H1 (cell line): ENCODE data around the gene HLA-DPB1. TPM values are rescaled to one million over a fixed set of nuclear protein-coding genes. Genes with fewer than 3 reads are reported as not detected.

Experiments used
- CTCF ChIA-PET: fragments of 300-600 bp; sonication (Branson Sonifier 250); formaldehyde crosslinking; loops from one replicate; lab custom pipeline; 2021; ENCODE audit not compliant: partially characterized antibody; lab: Charles Lee
- POLR2A ChIA-PET: fragments of 300-600 bp; sonication (Branson Sonifier 250); formaldehyde crosslinking; loops from one replicate; lab custom pipeline; 2021; ENCODE audit warnings: inconsistent platforms; ENCODE audit not compliant: partially characterized antibody; lab: Charles Lee
- DNase-seq, 2 experiments: peaks; one replicate each; pipeline versions ENCODE4 v3.0.0 to v3.0.0-alpha.2; 2010 to 2022; ENCODE audit warnings: low spot score in 2 of 2, low read depth in 1 of 2, mixed read lengths in 1 of 2
- FAIRE-seq: peaks from 2 replicates; lab custom pipeline; 2011; peaks lifted over from hg19 to GRCh38; lab: Jason Lieb, UNC
- H2AFZ ChIP-seq: 2 replicates; pipeline ENCODE4 v1.8.1; 2012; ENCODE audit warnings: low read length, inconsistent platforms
- H2AK5ac ChIP-seq: 2 replicates; pipeline ENCODE4 v1.6.1; 2013; ENCODE audit warnings: low read depth, low read length
- H2BK120ac ChIP-seq: replicated peaks from 2 replicates; pipeline ENCODE3; 2013; ENCODE audit warnings: low read depth, low read length, inconsistent platforms
- H2BK12ac ChIP-seq: 2 replicates; pipeline ENCODE4 v1.6.1; 2013; ENCODE audit warnings: low read depth, low read length
- H2BK15ac ChIP-seq: 2 replicates; pipeline ENCODE4 v1.6.1; 2013; ENCODE audit warnings: low read length
- H2BK20ac ChIP-seq: 2 replicates; pipeline ENCODE4 v1.6.1; 2013; ENCODE audit warnings: low read length
- H2BK5ac ChIP-seq: 2 replicates; pipeline ENCODE4 v1.6.1; 2013; ENCODE audit warnings: low read depth, low read length
- H3K14ac ChIP-seq: 2 replicates; pipeline ENCODE4 v1.6.1; 2013; ENCODE audit warnings: inconsistent platforms; ENCODE audit not compliant: insufficient read length
- H3K18ac ChIP-seq: 2 replicates; pipeline ENCODE4 v1.6.1; 2013; ENCODE audit warnings: low read length; ENCODE audit errors: extremely low read depth
- H3K23ac ChIP-seq: 2 replicates; pipeline ENCODE4 v1.6.1; 2013; ENCODE audit warnings: inconsistent platforms; ENCODE audit not compliant: insufficient read length
- H3K23me2 ChIP-seq: 2 replicates; pipeline ENCODE4 v1.6.1; 2013; ENCODE audit warnings: low read depth, low read length
- H3K27ac ChIP-seq: 2 replicates; pipeline ENCODE4 v1.6.1; 2011; ENCODE audit warnings: low read depth, low read length, inconsistent platforms
- H3K27me3 ChIP-seq, 4 experiments: replicated peaks in 1 of 4; 1 replicate in 1 of 4; 2 replicates in 3 of 4; pipeline versions ENCODE4 v1.6.1 to v1.8.1; 2011 to 2013; ENCODE audit warnings: low read length in 3 of 4, mild to moderate bottlenecking in 3 of 4, inconsistent platforms in 2 of 4, mixed read lengths in 2 of 4, moderate library complexity in 1 of 4; ENCODE audit not compliant: control insufficient read depth in 3 of 4, insufficient read depth in 3 of 4; ENCODE audit errors: extremely low read depth in 1 of 4
- H3K36me3 ChIP-seq, 4 experiments: 2 replicates each; pipeline versions ENCODE4 v1.6.1 to v1.8.1; 2011 to 2013; ENCODE audit warnings: mild to moderate bottlenecking in 4 of 4, low read length in 3 of 4, moderate library complexity in 2 of 4, control low read depth in 1 of 4, inconsistent platforms in 1 of 4; ENCODE audit not compliant: insufficient read depth in 4 of 4, control insufficient read depth in 2 of 4
- H3K4ac ChIP-seq: replicated peaks from 2 replicates; pipeline ENCODE3; 2013; ENCODE audit warnings: low read length, low read depth, mixed read lengths, inconsistent platforms; ENCODE audit not compliant: insufficient read length
- H3K4me1 ChIP-seq, 4 experiments: replicated peaks in 1 of 4; 1 replicate in 1 of 4; 2 replicates in 3 of 4; pipeline versions ENCODE4 v1.6.1 to v1.8.1; 2011 to 2013; ENCODE audit warnings: low read length in 3 of 4, inconsistent platforms in 2 of 4, mixed read lengths in 1 of 4; ENCODE audit not compliant: insufficient read depth in 4 of 4, control insufficient read depth in 3 of 4
- H3K4me2 ChIP-seq, 2 experiments: 2 replicates each; pipeline versions ENCODE4 v1.6.1 to v1.8.1; 2011 to 2013; ENCODE audit warnings: low read depth in 2 of 2, low read length in 2 of 2, control low read depth in 1 of 2, inconsistent platforms in 1 of 2, mild to moderate bottlenecking in 1 of 2; ENCODE audit not compliant: insufficient read depth in 1 of 2
- H3K4me3 ChIP-seq, 4 experiments: fragments of 200-600, 300-600 bp in 1 of 4; sonication (generic), shearing (Covaris generic), sonication (Bioruptor Twin) in 1 of 4; 2 replicates each; pipeline versions ENCODE4 v1.5.1 to v1.8.1; 2011 to 2016; ENCODE audit warnings: low read length in 4 of 4, low read depth in 3 of 4, control low read depth in 2 of 4, inconsistent platforms in 2 of 4, mild to moderate bottlenecking in 2 of 4, mixed read lengths in 1 of 4, moderate library complexity in 1 of 4; ENCODE audit not compliant: insufficient read depth in 2 of 4; ENCODE audit errors: extremely low read depth in 1 of 4
- H3K56ac ChIP-seq: replicated peaks from 2 replicates; pipeline ENCODE3; 2013; ENCODE audit warnings: low read depth, mild to moderate bottlenecking, mixed read lengths, low read length, inconsistent platforms; ENCODE audit not compliant: insufficient read length
- H3K79me1 ChIP-seq: 2 replicates; pipeline ENCODE4 v1.6.1; 2013; ENCODE audit warnings: low read depth, low read length, control low read depth
- H3K79me2 ChIP-seq, 2 experiments: 2 replicates each; pipeline versions ENCODE4 v1.6.1 to v1.8.1; 2012 to 2013; ENCODE audit warnings: low read length in 2 of 2, mild to moderate bottlenecking in 2 of 2, inconsistent platforms in 1 of 2; ENCODE audit not compliant: insufficient read depth in 2 of 2, control insufficient read depth in 1 of 2
- H3K9ac ChIP-seq, 4 experiments: replicated peaks in 1 of 4; 1 replicate in 1 of 4; 2 replicates in 3 of 4; pipeline versions ENCODE4 v1.6.1 to v1.8.1; 2011 to 2013; ENCODE audit warnings: low read depth in 3 of 4, low read length in 3 of 4, control low read depth in 2 of 4, mild to moderate bottlenecking in 2 of 4, moderate library complexity in 2 of 4, inconsistent platforms in 1 of 4; ENCODE audit errors: extremely low read depth in 1 of 4
- H3K9me3 ChIP-seq, 2 experiments: 2 replicates each; pipeline versions ENCODE4 v1.6.1 to v1.8.1; 2012 to 2013; ENCODE audit warnings: mild to moderate bottlenecking in 2 of 2, moderate library complexity in 2 of 2, control low read depth in 1 of 2, inconsistent platforms in 1 of 2, low read depth in 1 of 2, low read length in 1 of 2, mixed read lengths in 1 of 2; ENCODE audit not compliant: insufficient read depth in 2 of 2
- H4K20me1 ChIP-seq, 2 experiments: replicated peaks in 1 of 2; 2 replicates each; pipeline versions ENCODE3 to v1.8.1; 2011 to 2013; ENCODE audit warnings: inconsistent platforms in 2 of 2, low read length in 2 of 2, mild to moderate bottlenecking in 1 of 2; ENCODE audit not compliant: insufficient read depth in 2 of 2, control insufficient read depth in 1 of 2
- H4K5ac ChIP-seq: 2 replicates; pipeline ENCODE4 v1.6.1; 2013; ENCODE audit warnings: low read length, low read depth, mixed read lengths, inconsistent platforms; ENCODE audit not compliant: insufficient read length
- H4K8ac ChIP-seq: 2 replicates; pipeline ENCODE4 v1.8.0; 2013; ENCODE audit warnings: mild to moderate bottlenecking, moderate library complexity, low read length, inconsistent platforms; ENCODE audit not compliant: insufficient read depth; ENCODE audit errors: extremely low read depth
- H4K91ac ChIP-seq: replicated peaks from 2 replicates; pipeline ENCODE3; 2013; ENCODE audit warnings: low read length, mixed read lengths, inconsistent platforms; ENCODE audit not compliant: insufficient read length
- EP300 ChIP-seq, 2 experiments: IDR thresholded peaks; 1 replicate in 1 of 2; 2 replicates in 1 of 2; pipeline ENCODE4 v1.6.1; 2011 to 2012; ENCODE audit warnings: low read depth in 2 of 2, low read length in 2 of 2, mild to moderate bottlenecking in 2 of 2, borderline replicate concordance in 1 of 2, inconsistent platforms in 1 of 2, moderate library complexity in 1 of 2
- GABPA ChIP-seq: IDR thresholded peaks from 2 replicates; pipeline ENCODE4 v1.6.1; 2011; ENCODE audit warnings: mild to moderate bottlenecking, low read length, moderate library complexity, borderline replicate concordance; ENCODE audit not compliant: insufficient read depth
- HDAC2 ChIP-seq, 2 experiments: fragments of 300-600 bp in 1 of 2; sonication (generic) in 1 of 2; IDR thresholded peaks; 2 replicates each; pipeline ENCODE4 v1.6.1; 2011 to 2012; ENCODE audit warnings: low read depth in 2 of 2, low read length in 2 of 2, mild to moderate bottlenecking in 2 of 2, moderate library complexity in 2 of 2, borderline replicate concordance in 1 of 2, inconsistent platforms in 1 of 2
- JUND ChIP-seq: IDR thresholded peaks from 2 replicates; pipeline ENCODE4 v1.6.1; 2011; ENCODE audit warnings: mild to moderate bottlenecking, improper control_type of control experiment, low read length
- SIRT6 ChIP-seq: IDR thresholded peaks from one replicate; pipeline ENCODE4 v1.7.1; 2012; ENCODE audit warnings: low read length, inconsistent platforms
- SRF ChIP-seq: IDR thresholded peaks from 2 replicates; pipeline ENCODE4 v1.6.1; 2011; ENCODE audit warnings: mild to moderate bottlenecking, low read depth, low read length, moderate library complexity
- TEAD4 ChIP-seq: IDR thresholded peaks from 2 replicates; pipeline ENCODE4 v1.6.1; 2012; ENCODE audit warnings: low read depth, low read length, inconsistent platforms, mixed read lengths
- ZNF274 ChIP-seq: IDR thresholded peaks from 2 replicates; pipeline ENCODE4 v1.7.0; 2012; ENCODE audit warnings: low read length, borderline replicate concordance; ENCODE audit errors: extremely low read depth
- WGBS, 2 experiments: shearing (Covaris generic) in 1 of 2; methylation state at CpG; one replicate each; pipeline versions ENCODE4 v1.1.6 to v1.1.7; 2013 to 2015; ENCODE audit warnings: low lambda C conversion rate in 2 of 2, mixed read lengths in 2 of 2, inconsistent platforms in 1 of 2, low coverage in 1 of 2, missing lambda C conversion rate in 1 of 2; ENCODE audit not compliant: insufficient replicate concordance in 2 of 2, insufficient coverage in 1 of 2, insufficient read length in 1 of 2; ENCODE audit errors: extremely low coverage in 1 of 2, missing lambda C conversion rate in 1 of 2; 5-methylcytosine and 5-hydroxymethylcytosine counted together
- polyA plus RNA-seq, 7 experiments: library from polyadenylated mRNA; depleted of rRNA in 3 of 7; stranded (reverse) in 5 of 7; unstranded in 2 of 7; fragments of >200 nt in 5 of 7; fragments of 200-250 nt in 2 of 7; gene quantifications; 1 replicate in 5 of 7; 2 replicates in 1 of 7; 4 replicates in 1 of 7; pipeline versions ENCODE4 v1.2.1 to v1.2.3, GENCODE V29; 2011 to 2013; ENCODE audit warnings: missing spikeins in 2 of 7, mixed read lengths in 2 of 7
- total RNA-seq: library from RNA; stranded (reverse); fragmentation: NEBNext Ultra II Directional; extraction: Animal tissue kit (Norgen Biotek cat#: 25700); gene quantifications from 2 replicates; pipeline ENCODE4 v1.2.1, GENCODE V29; 2021
- TF ChIP-seq, protein P1 (sequence below): IDR thresholded peaks from 2 replicates; pipeline ENCODE4 v1.6.1; 2012; ENCODE audit warnings: inconsistent platforms
- TF ChIP-seq, protein P2 (sequence below): IDR thresholded peaks from 2 replicates; pipeline ENCODE4 v1.6.1; 2012; ENCODE audit warnings: low read length, inconsistent platforms

The HLA-DPB1 gene
- total and polyA plus RNA-seq, 2 of the 8 experiments (the other 6 are each of a cell fraction or from before 2014, with no cell fraction given) = 32.3 to 58.8 TPM

DNA sequence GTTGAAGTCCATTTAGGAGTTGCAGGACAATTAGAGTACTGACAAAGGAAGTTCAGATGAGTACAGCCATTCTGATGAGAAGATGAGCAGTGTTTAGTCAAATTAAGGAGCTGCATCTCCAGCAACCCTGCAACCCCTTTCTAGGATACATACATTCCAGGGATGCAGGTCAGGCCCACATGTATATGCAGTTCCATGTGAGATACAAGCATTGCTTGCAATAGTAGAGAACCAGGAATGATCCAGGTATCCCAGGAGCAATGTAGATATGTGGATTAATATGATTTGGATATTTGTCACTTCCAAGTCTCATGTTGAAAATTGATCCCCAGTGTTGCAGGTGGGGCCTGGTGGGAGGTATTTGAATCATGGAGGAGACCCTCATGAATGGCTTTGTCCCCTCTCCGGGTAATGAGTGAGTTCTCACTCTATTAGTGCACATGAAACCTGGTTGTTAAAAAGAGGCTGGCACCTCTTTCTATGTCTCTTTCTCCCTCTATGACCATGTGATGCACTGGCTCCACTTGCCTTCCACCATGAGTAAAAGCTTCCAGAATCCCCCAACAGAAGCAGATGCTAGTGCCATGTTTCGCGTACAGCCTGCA lies 8.8 kb upstream of the HLA-DPB1 start:
- Histone ChIP-seq H3K4me1 (0 out of 7 replicates have a peak, but pooled peaks cover 0 to 1% (median 0%) of the 10 kb centered on the region in 4 experiments), H3K4ac (no peak overlapping the region), H3K4me2 (no peak overlapping the region), H2BK20ac (no peak overlapping the region), H3K79me2 (no peaks in the 10 kb centered on the region), H3K36me3 (no peaks in the 10 kb centered on the region), H4K5ac (no peak overlapping the region), H3K23me2 (no peaks in the 10 kb centered on the region), H4K20me1 (no peaks in the 10 kb centered on the region), H3K79me1 (no peaks in the 10 kb centered on the region), H2BK12ac (no peak overlapping the region), H2BK120ac (no peak overlapping the region), H3K9me3 (no peaks in the 10 kb centered on the region), H2AK5ac (no peak overlapping the region), H4K91ac (no peak overlapping the region), H4K8ac (no peak overlapping the region), H3K23ac (no peak overlapping the region), H3K18ac (no peak overlapping the region), H2AFZ (no peak overlapping the region), H3K27me3 (no peaks in the 10 kb centered on the region), H3K56ac (no peak overlapping the region), H3K4me3 (no peak overlapping the region), H3K14ac (no peak overlapping the region), H2BK5ac (no peak overlapping the region), H3K9ac (no peak overlapping the region), H3K27ac (no peak overlapping the region), H2BK15ac (no peak overlapping the region)
- ChIA-PET CTCF (interaction anchor here (1.5 kb wide), 1 partner anchor 13 kb away, joined by 4 read pairs; no protein-coding TSS in a partner anchor), POLR2A (interaction anchor here (0.9 kb wide), 1 partner anchor 13 kb away, joined by 3 read pairs; no protein-coding TSS in a partner anchor)
- FAIRE-seq (no peak), DNase-seq (no peak)
- WGBS, 2 experiments = 85% methylated on average over 3 of the region's 3 CpGs; no CpG with 5 or more reads in 1 of the 2 experiments
- TF ChIP-seq EP300 (IDR thresholded peaks at IDR 0.05; ENCODE audit: borderline replicate concordance in 1 of 2, low read depth in 2 of 2, low read length in 2 of 2) = no peak
- no peak for TF ChIP-seq JUND
- no peak for TF ChIP-seq SIRT6
- no peak for TF ChIP-seq TEAD4
- TF ChIP-seq, protein P1, sequence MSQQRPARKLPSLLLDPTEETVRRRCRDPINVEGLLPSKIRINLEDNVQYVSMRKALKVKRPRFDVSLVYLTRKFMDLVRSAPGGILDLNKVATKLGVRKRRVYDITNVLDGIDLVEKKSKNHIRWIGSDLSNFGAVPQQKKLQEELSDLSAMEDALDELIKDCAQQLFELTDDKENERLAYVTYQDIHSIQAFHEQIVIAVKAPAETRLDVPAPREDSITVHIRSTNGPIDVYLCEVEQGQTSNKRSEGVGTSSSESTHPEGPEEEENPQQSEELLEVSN = no peak
- TF ChIP-seq GABPA = no peak
- TF ChIP-seq, protein P2, sequence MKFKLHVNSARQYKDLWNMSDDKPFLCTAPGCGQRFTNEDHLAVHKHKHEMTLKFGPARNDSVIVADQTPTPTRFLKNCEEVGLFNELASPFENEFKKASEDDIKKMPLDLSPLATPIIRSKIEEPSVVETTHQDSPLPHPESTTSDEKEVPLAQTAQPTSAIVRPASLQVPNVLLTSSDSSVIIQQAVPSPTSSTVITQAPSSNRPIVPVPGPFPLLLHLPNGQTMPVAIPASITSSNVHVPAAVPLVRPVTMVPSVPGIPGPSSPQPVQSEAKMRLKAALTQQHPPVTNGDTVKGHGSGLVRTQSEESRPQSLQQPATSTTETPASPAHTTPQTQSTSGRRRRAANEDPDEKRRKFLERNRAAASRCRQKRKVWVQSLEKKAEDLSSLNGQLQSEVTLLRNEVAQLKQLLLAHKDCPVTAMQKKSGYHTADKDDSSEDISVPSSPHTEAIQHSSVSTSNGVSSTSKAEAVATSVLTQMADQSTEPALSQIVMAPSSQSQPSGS = no peak
- TF ChIP-seq HDAC2 (IDR thresholded peaks at IDR 0.05; ENCODE audit: borderline replicate concordance in 1 of 2, low read depth in 2 of 2, low read length in 2 of 2) = no peak
- no peak for TF ChIP-seq SRF
- TF ChIP-seq ZNF274 = no peak
